ENCODE data around the gene NADK.
A peak's percentile ranks its signal among the peaks of the same experiment; 100 is the strongest.
"Not testable (repeated sequence)": the region's sequence is repeated elsewhere in the genome, so short reads cannot be mapped to it uniquely, and the experiment has no call there.

NADK gene

GRCh38 chr1:1746566-1746909 lies 31.7 kb downstream of the NADK start:
- DNase-seq (ENCODE audit: low read depth): not testable (repeated sequence)

GRCh38 chr1:1745651-1746565 lies 32.4 kb downstream of the NADK start:
- DNase-seq (ENCODE audit: low read depth): peak; percentile 90

- DNase-seq (ENCODE audit: low read depth): not testable (repeated sequence)
Measured at GRCh38 chr1:1742529-1742928, 35.7 kb downstream of the NADK start.

GRCh38 chr1:1741013-1741412 lies 37.3 kb downstream of the NADK start:
- not testable (repeated sequence) for DNase-seq (ENCODE audit: low read depth)

- not testable (repeated sequence) for DNase-seq (ENCODE audit: low read depth)
Measured at GRCh38 chr1:1738799-1739337, 39.4 kb downstream of the NADK start.

GRCh38 chr1:1737675-1738590 lies 40.3 kb downstream of the NADK start:
- not testable (repeated sequence) for DNase-seq (ENCODE audit: low read depth)

- DNase-seq (ENCODE audit: low read depth): no peak
Measured at GRCh38 chr1:1732381-1732780, 45.9 kb downstream of the NADK start.

- DNase-seq (ENCODE audit: low read depth): no peak
Measured at GRCh38 chr1:1730870-1731269, 47.4 kb downstream of the NADK start.

- DNase-seq (ENCODE audit: low read depth): not testable (repeated sequence)
Measured at GRCh38 chr1:1730230-1730629, 48.0 kb downstream of the NADK start.

- not testable (repeated sequence) for DNase-seq (ENCODE audit: low read depth)
Measured at GRCh38 chr1:1729116-1729816, 49.0 kb downstream of the NADK start.

GRCh38 chr1:1728308-1729005 lies 49.8 kb downstream of the NADK start:
- DNase-seq (ENCODE audit: low read depth): not testable (repeated sequence)

- not testable (repeated sequence) for DNase-seq (ENCODE audit: low read depth)
Measured at GRCh38 chr1:1727131-1727651, 51.1 kb downstream of the NADK start.

- not testable (repeated sequence) for DNase-seq (ENCODE audit: low read depth)
Measured at GRCh38 chr1:1726088-1726487, 52.2 kb downstream of the NADK start.

- peak; percentile 99 for DNase-seq (ENCODE audit: low read depth)
Measured at GRCh38 chr1:1724035-1724864, 54.0 kb downstream of the NADK start, which contains the start of gene CDK11A. TSS of gene CDK11A (minus strand) at chr1:1724357. CDS start at chr1:1722818, 1,539 bp downstream.

GRCh38 chr1:1721201-1721600 lies 57.1 kb downstream of the NADK start:
- no peak for DNase-seq (ENCODE audit: low read depth)

- not testable (repeated sequence) for DNase-seq (ENCODE audit: low read depth)
Measured at GRCh38 chr1:1715109-1715883, 63.0 kb downstream of the NADK start.

GRCh38 chr1:1707897-1708296 lies 70.4 kb downstream of the NADK start:
- DNase-seq (ENCODE audit: low read depth): not testable (repeated sequence)

GRCh38 chr1:1707241-1707640 lies 71.0 kb downstream of the NADK start:
- not testable (repeated sequence) for DNase-seq (ENCODE audit: low read depth)

- not testable (repeated sequence) for DNase-seq (ENCODE audit: low read depth)
Measured at GRCh38 chr1:1705623-1706022, 72.6 kb downstream of the NADK start.

Measured in activated T-cell treated with anti-CD3 and anti-CD28 coated beads for 24 hours (primary cell).